ENCODE results near the gene NTN1. TPM values are rescaled to one million over a fixed set of nuclear protein-coding genes. Genes with fewer than 3 reads are reported as not detected.
A peak's percentile ranks its signal among the peaks of the same experiment; 100 is the strongest.

Gene NTN1
- total RNA-seq, 1 donor from 2014 or later: 29.6 TPM

DNA sequence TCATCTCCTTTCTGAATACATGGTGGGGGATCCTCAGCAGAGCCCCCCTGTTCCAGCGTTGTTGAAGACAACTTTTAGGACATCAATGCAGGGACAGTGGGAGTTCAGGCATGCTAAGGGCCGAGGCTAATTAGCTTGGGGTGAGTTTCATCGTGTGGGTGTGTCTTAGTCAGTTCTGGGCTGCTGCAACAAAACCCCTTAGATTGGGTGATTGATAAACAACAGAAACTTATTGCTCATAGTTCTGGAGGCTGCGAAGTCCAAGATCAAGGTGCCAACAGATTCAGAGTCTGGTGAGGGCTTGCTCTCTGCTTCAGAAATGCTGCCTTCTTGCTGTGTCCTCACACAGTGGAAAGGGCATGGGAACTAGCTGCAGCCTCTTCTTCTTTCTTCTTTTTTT, 214.0 kb downstream of the NTN1 start:
- Histone ChIP-seq H3K36me3 (no peaks in the 10 kb centered on the region), H3K27ac (peak overlapping the region; percentile 94 to 96), H3K9me3 (no peaks in the 10 kb centered on the region), H3K4me3 (no peak overlapping the region), H3K4me1 (peaks cover 4 to 21% of the 10 kb centered on the region in 2 donors), H3K27me3 (no peaks in the 10 kb centered on the region)
- TF ChIP-seq, protein P1, sequence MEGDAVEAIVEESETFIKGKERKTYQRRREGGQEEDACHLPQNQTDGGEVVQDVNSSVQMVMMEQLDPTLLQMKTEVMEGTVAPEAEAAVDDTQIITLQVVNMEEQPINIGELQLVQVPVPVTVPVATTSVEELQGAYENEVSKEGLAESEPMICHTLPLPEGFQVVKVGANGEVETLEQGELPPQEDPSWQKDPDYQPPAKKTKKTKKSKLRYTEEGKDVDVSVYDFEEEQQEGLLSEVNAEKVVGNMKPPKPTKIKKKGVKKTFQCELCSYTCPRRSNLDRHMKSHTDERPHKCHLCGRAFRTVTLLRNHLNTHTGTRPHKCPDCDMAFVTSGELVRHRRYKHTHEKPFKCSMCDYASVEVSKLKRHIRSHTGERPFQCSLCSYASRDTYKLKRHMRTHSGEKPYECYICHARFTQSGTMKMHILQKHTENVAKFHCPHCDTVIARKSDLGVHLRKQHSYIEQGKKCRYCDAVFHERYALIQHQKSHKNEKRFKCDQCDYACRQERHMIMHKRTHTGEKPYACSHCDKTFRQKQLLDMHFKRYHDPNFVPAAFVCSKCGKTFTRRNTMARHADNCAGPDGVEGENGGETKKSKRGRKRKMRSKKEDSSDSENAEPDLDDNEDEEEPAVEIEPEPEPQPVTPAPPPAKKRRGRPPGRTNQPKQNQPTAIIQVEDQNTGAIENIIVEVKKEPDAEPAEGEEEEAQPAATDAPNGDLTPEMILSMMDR (IDR thresholded peaks at IDR 0.05): no peak
- intact Hi-C loops (cut with DNase I): loop anchor here (5.0 kb wide), 1 partner anchor 57 kb away; no protein-coding TSS in a partner anchor
- no peak for DNase-seq (ENCODE audit: low spot score in 2 of 2)

DNA sequence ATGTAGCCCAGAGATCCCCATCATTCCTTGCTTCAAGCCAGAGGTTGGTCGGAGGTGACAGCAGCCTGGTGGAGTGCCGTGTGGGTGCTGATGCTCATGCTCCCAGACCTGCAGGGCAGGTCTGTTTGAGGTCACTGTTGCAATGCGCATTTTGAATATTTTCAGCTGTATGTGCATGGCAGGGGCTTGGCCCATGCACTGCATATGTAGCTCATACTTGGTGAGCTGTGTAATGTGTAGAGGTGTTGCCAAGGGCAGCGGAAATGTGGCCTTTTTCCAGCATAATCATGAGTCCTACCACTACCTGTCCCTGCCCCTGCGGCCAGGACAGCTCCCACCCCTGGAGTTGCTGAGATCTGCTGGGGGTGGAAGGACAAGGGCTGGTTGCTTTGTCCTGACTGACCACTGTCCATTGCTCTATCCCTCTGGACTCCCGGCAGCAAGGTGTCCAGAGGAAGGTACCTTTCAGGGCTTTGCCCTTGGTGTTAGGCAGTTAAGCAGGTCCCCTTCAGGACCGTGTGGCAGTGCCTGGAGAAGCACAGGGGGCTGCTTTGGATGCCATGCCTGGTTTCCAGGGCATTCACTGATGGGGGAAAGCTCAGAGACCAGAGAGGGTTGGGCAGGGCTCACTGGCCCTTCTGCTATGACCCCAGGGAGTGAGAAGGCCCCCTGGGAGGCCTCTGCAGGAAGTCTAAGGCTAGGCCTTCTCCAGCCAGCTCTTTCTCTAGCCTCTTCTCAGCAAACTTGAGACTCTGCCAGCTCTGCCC, 215.2 kb downstream of the NTN1 start:
- DNase-seq (ENCODE audit: low spot score in 2 of 2): peak in 1 of 2 donors; percentile 88
- Histone ChIP-seq H3K36me3 (no peaks in the 10 kb centered on the region), H3K9me3 (no peaks in the 10 kb centered on the region), H3K27ac (peak overlapping the region; percentile 94 to 96), H3K4me3 (no peak overlapping the region), H3K27me3 (no peaks in the 10 kb centered on the region), H3K4me1 (peaks cover 8 to 30% of the 10 kb centered on the region in 2 donors)
- intact Hi-C loops (cut with DNase I): loop anchor here (5.0 kb wide), 1 partner anchor 56 kb away; no protein-coding TSS in a partner anchor
- TF ChIP-seq, protein P1 (IDR thresholded peaks at IDR 0.05): no peak

DNA sequence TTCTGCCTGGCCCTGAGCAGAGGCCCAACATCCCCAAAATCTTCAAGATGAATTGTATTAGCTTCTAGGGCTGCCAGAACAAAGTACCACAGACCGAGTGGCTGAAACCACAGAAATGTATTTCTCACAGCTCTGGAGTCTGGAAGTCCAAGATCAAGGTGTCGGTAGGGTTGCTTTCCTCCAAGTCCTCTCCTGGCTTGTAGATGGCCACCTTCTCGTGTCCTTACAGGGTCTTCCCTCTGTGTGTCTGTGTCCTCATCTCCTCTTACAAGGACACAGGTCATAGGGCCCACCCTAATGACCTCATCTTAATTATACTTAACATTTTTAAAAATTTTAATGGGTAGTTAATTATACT, 215.7 kb downstream of the NTN1 start:
- Histone ChIP-seq H3K36me3 (no peaks in the 10 kb centered on the region), H3K27ac (peak overlapping the region; percentile 94 to 96), H3K4me1 (peaks cover 13 to 36% of the 10 kb centered on the region in 2 donors), H3K27me3 (no peaks in the 10 kb centered on the region), H3K9me3 (no peaks in the 10 kb centered on the region), H3K4me3 (no peak overlapping the region)
- TF ChIP-seq, protein P1 (IDR thresholded peaks at IDR 0.05): no peak
- no peak for DNase-seq (ENCODE audit: low spot score in 2 of 2)
- intact Hi-C loops (cut with DNase I): loop anchor here (5.0 kb wide), 1 partner anchor 55 kb away; no protein-coding TSS in a partner anchor

DNA sequence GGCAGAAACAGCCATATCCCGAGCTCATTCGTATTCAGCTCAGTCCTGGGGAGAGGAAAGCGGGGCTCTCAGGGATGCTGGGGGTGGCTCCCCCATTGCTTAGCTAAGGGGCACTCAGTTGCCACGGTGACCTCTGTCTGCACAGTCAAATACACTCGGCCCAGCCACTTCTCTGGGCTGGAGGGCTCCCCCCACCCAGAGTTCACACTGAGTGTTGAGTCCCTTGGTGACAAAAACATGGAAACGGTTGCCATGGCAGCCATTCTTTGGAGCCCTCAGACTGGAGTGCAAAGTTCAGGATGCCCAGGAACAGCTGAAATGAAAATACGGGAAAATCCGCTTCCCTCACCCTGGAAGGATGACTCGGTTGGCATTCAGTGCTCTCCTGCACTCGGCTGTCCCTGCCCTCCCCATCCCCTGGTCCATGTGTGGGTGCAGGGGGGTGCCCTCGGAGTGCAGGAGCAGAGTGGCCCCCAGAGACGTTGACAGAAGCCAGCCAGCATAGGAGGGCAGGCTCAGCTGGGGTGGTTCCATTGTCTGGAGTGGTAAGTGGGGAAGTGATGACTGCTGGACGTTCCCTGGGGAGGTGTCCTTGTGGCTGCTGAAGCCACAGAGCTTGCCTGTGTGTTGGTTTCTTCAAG, 216.5 kb downstream of the NTN1 start:
- intact Hi-C loops (cut with DNase I): loop anchor here (5.0 kb wide), 1 partner anchor 55 kb away; no protein-coding TSS in a partner anchor
- peak overlapping the region; percentile 94 to 96 for H3K27ac ChIP-seq
- H3K36me3 ChIP-seq: no peaks in the 10 kb centered on the region
- peaks cover 13 to 42% of the 10 kb centered on the region in 2 donors for H3K4me1 ChIP-seq
- TF ChIP-seq, protein P1 (IDR thresholded peaks at IDR 0.05): no peak
- no peaks in the 10 kb centered on the region for H3K9me3 ChIP-seq
- no peak overlapping the region for H3K4me3 ChIP-seq
- no peaks in the 10 kb centered on the region for H3K27me3 ChIP-seq
- peak in 1 of 2 donors; percentile 80 for DNase-seq (ENCODE audit: low spot score in 2 of 2)

DNA sequence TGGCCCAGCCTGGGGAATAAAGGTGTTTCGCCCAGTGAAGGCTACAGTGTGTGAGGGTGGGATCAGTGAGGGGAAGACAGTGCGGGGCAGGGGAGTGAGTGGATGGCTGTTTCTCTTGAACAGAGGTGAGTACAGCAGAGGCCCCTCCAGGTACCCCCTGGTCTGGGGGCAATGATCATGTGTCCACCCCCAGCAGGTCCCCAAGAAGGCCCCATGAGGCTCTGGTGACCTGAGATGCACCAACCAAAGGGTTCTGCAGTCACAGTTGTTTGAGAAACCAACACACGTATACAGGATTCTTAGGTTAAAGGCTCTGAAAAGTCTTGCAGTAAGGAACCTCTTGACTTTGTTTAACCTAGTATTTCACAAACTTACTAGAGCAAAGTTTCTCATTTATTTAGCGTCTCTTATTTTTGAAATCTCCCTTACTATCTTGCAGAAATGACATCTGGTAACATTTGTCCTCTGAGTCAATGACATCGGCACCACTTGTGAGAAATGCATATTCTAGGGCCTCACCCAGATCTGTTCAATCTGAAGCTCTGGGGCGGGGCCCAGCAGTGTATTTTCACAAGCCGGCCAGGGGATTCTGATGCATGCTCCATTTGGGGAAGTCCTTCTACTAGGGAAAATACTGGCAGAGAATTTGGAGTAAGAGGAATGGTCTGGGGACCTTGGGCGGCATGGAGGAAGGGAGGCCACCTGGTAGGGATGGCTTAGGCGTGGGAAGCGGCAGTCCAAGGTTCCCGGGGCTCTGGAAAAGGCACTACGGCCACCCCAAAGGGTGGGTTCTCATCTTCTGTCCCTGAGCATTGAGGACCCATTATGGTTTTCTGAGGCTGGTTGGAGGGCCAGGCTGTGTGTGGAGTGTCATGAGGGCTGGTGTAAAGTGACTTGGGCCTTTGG, 217.3 kb downstream of the NTN1 start:
- no peaks in the 10 kb centered on the region for H3K9me3 ChIP-seq
- no peak for DNase-seq (ENCODE audit: low spot score in 2 of 2)
- H3K27ac ChIP-seq: peak overlapping the region; percentile 94 to 96
- H3K4me3 ChIP-seq: peak overlapping the region; percentile 65 to 69
- H3K36me3 ChIP-seq: no peaks in the 10 kb centered on the region
- no peaks in the 10 kb centered on the region for H3K27me3 ChIP-seq
- peaks cover 16 to 49% of the 10 kb centered on the region in 2 donors for H3K4me1 ChIP-seq
- TF ChIP-seq, protein P1 (IDR thresholded peaks at IDR 0.05): no peak
- intact Hi-C loops (cut with DNase I): loop anchor here (5.0 kb wide), 1 partner anchor 54 kb away; no protein-coding TSS in a partner anchor

Measured in ascending aorta (tissue), 2 donors.